PC-3 (cell line): ENCODE measurements around the gene CAMTA1. TPM values are rescaled to one million over a fixed set of nuclear protein-coding genes. Genes with fewer than 3 reads are reported as not detected.

Source experiments
- ATAC-seq: fragments of 200-7000 bp; cut with Tn5 transposase; 2 replicates; pipeline ENCODE4 v1.9.1; 2020; ENCODE audit warnings: mild to moderate bottlenecking, moderate library complexity
- BruUV-seq: library from RNA; stranded (reverse); fragments of 400-500 nt; replicated peaks from 2 replicates; lab custom pipeline; 2021; lab: Mats Ljungman, UMichigan
- CTCF ChIA-PET: fragments of 300-600 bp; sonication (Branson Sonifier 250); formaldehyde crosslinking; loops from one replicate; lab custom pipeline; 2022; ENCODE audit warnings: antibody characterized with exemption; lab: Charles Lee
- POLR2A ChIA-PET: fragments of 300-600 bp; sonication (Branson Sonifier 250); formaldehyde crosslinking; loops from one replicate; lab custom pipeline; 2022; ENCODE audit warnings: antibody characterized with exemption; ENCODE audit not compliant: unreplicated experiment; lab: Charles Lee
- DNase-seq: peaks from one replicate; pipeline ENCODE4 v3.0.0-alpha.2; 2015
- H2AFZ ChIP-seq: fragments of 300-600 bp; sonication (generic); 2 replicates; pipeline ENCODE4 v1.6.0; 2016; ENCODE audit warnings: antibody characterized with exemption, low read length
- H3F3A ChIP-seq: fragments of 300-600 bp; sonication (generic); one replicate; pipeline ENCODE4 v1.6.0; 2017; ENCODE audit warnings: antibody characterized with exemption, low read length, control low read depth, mild to moderate bottlenecking; ENCODE audit not compliant: unreplicated experiment
- H3K27ac ChIP-seq: fragments of 300-600 bp; sonication (generic); 2 replicates; pipeline ENCODE4 v1.5.1; 2016; ENCODE audit warnings: mild to moderate bottlenecking, low read length
- H3K27me3 ChIP-seq: fragments of 300-600 bp; sonication (generic); 2 replicates; pipeline ENCODE4 v1.6.1; 2016; ENCODE audit warnings: low read length, mixed read lengths
- H3K36me3 ChIP-seq: fragments of 300-600 bp; sonication (generic); 2 replicates; pipeline ENCODE4 v1.6.1; 2016; ENCODE audit warnings: low read depth, mixed run types, low read length, mixed read lengths
- H3K4me1 ChIP-seq: fragments of 300-600 bp; sonication (generic); 2 replicates; pipeline ENCODE4 v1.5.1; 2016; ENCODE audit warnings: low read length; ENCODE audit not compliant: insufficient read depth
- H3K4me2 ChIP-seq: fragments of 300-600 bp; sonication (generic); 2 replicates; pipeline ENCODE4 v1.6.0; 2016; ENCODE audit warnings: low read length
- H3K4me3 ChIP-seq: fragments of 300-600 bp; sonication (generic); 2 replicates; pipeline ENCODE4 v1.5.1; 2016; ENCODE audit warnings: mild to moderate bottlenecking, low read length, mixed read lengths
- H3K79me2 ChIP-seq: fragments of 300-600 bp; sonication (generic); 2 replicates; pipeline ENCODE4 v1.6.1; 2017; ENCODE audit warnings: low read length, mixed read lengths
- H3K9ac ChIP-seq: fragments of 300-600 bp; sonication (generic); 2 replicates; pipeline ENCODE4 v1.6.0; 2016; ENCODE audit warnings: mild to moderate bottlenecking, low read length
- H3K9me2 ChIP-seq: fragments of 300-600 bp; sonication (generic); replicated peaks from 2 replicates; pipeline ENCODE4 v1.6.1; 2016; ENCODE audit warnings: mixed run types, low read length, mixed read lengths
- H3K9me3 ChIP-seq: fragments of 300-600 bp; sonication (generic); 2 replicates; pipeline ENCODE4 v1.6.1; 2016; ENCODE audit warnings: low read length, mixed read lengths
- H4K20me1 ChIP-seq: fragments of 300-600 bp; sonication (generic); 2 replicates; pipeline ENCODE4 v1.6.1; 2016; ENCODE audit warnings: low read length, mixed read lengths
- CTCF ChIP-seq: fragments of 300-600 bp; sonication (generic); conservative IDR thresholded peaks from 2 replicates; pipeline ENCODE4 v1.5.1; 2017; ENCODE audit warnings: antibody characterized with exemption, low read depth, mild to moderate bottlenecking, low read length
- EZH2 ChIP-seq: fragments of 300-600 bp; sonication (generic); IDR thresholded peaks from one replicate; pipeline ENCODE4 v1.6.1; 2017; ENCODE audit warnings: antibody characterized with exemption, mild to moderate bottlenecking, low read length; ENCODE audit not compliant: unreplicated experiment
- EZH2phosphoT487 ChIP-seq: fragments of 300-600 bp; sonication (generic); IDR thresholded peaks from 2 replicates; pipeline ENCODE4 v1.6.1; 2018; ENCODE audit warnings: mild to moderate bottlenecking, antibody characterized with exemption, low read length, borderline replicate concordance
- intact Hi-C: fragments of 100-400 bp; cut with micrococcal nuclease; formaldehyde crosslinking; loops from 2 replicates; pipeline ENCODE4 v1.9.0; 2023
- total RNA-seq: library from RNA; depleted of rRNA; stranded (reverse); fragments of >200 nt; gene quantifications from 2 replicates; pipeline ENCODE4 v1.2.3, GENCODE V29; 2014

CAMTA1 gene
- total RNA-seq, 1 experiment from 2014 or later: 40.8 TPM

GRCh38 chr1:7592120-7592798 lies 807.0 kb downstream of the CAMTA1 start:
- Histone ChIP-seq H3F3A (no peaks in the 10 kb centered on the region), H3K4me3 (no peak overlapping the region), H3K4me1 (no peaks in the 10 kb centered on the region), H3K9me3 (no peaks in the 10 kb centered on the region), H3K9ac (no peak overlapping the region), H3K79me2 (no peaks in the 10 kb centered on the region), H3K4me2 (no peak overlapping the region), H4K20me1 (no peaks in the 10 kb centered on the region), H3K36me3 (no peaks in the 10 kb centered on the region), H3K27me3 (peaks cover 76% of the 10 kb centered on the region), H3K9me2 (no peaks in the 10 kb centered on the region), H2AFZ (no peak overlapping the region), H3K27ac (no peak overlapping the region)
- CTCF ChIA-PET: no interaction called here
- no peak for DNase-seq
- no TSS peak for BruUV-seq
- ATAC-seq: no peak
- TF ChIP-seq EZH2 (no peak), CTCF (no peak), EZH2phosphoT487 (no peak)
- POLR2A ChIA-PET: no interaction called here
- intact Hi-C loops: no loop called here

GRCh38 chr1:7594002-7594713 lies 808.9 kb downstream of the CAMTA1 start:
- peaks cover 57% of the 10 kb centered on the region for H3K27me3 ChIP-seq
- H4K20me1 ChIP-seq: no peaks in the 10 kb centered on the region
- no peaks in the 10 kb centered on the region for H3K9me3 ChIP-seq
- no peak overlapping the region for H2AFZ ChIP-seq
- H3K36me3 ChIP-seq: no peaks in the 10 kb centered on the region
- CTCF ChIA-PET: interaction anchor here (0.6 kb wide), 1 partner anchor 74 kb away, joined by 3 read pairs; no protein-coding TSS in a partner anchor
- BruUV-seq: no TSS peak
- H3K4me1 ChIP-seq: no peaks in the 10 kb centered on the region
- no peak overlapping the region for H3K4me2 ChIP-seq
- no peaks in the 10 kb centered on the region for H3K9me2 ChIP-seq
- no peak overlapping the region for H3K9ac ChIP-seq
- no peak for TF ChIP-seq CTCF
- TF ChIP-seq EZH2: no peak
- TF ChIP-seq EZH2phosphoT487: no peak
- no peak overlapping the region for H3K27ac ChIP-seq
- no peak for ATAC-seq
- POLR2A ChIA-PET: no interaction called here
- intact Hi-C loops: no loop called here
- H3F3A ChIP-seq: no peaks in the 10 kb centered on the region
- no peak for DNase-seq
- no peak overlapping the region for H3K4me3 ChIP-seq
- H3K79me2 ChIP-seq: no peaks in the 10 kb centered on the region
